ENCODE results near the gene COX7A1.
"Not testable (repeated sequence)": the region's sequence is repeated elsewhere in the genome, so short reads cannot be mapped to it uniquely, and the experiment has no call there.

Gene COX7A1

DNA sequence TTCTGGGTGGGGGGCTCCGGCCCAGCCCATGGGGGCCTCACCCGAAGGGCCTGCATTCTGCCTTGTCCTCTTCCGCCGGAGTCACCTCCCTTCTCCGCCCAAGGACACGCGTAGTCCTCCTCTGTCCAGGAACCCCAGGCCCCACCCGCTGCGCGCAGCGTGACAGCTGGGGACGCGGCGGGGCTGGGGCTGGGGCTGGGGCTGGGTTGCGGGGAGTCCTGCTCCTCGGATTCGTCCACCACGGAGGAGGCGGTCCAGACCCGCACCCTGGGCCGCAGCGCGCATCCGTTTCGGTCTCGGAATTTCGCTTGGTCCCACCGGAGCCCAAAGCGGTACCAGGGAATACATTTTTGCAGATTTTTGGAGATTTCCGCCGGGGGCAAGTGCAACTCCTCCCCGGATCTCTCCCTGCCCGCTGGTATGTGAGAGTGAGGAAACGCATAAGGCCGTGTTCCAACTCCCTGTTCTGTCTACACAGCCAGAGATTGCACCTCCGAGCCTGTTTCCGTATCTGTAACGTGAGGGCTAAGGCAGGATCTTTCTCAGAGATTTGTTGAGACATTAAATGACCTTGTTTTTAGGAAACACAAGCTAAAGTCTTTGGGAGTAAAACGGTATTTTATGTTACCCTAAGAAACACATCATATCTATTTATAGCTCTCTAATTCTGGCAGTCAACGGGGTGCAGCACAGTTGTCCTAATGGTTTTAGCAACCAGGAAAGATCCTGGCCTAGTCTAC, at the start of gene COX7A1:
COX7A1 (minus strand) TSS at position 96 of the 740 bp plus-strand sequence; CDS start at position 56, 40 bp downstream.
- TF ChIP-seq, protein P1, sequence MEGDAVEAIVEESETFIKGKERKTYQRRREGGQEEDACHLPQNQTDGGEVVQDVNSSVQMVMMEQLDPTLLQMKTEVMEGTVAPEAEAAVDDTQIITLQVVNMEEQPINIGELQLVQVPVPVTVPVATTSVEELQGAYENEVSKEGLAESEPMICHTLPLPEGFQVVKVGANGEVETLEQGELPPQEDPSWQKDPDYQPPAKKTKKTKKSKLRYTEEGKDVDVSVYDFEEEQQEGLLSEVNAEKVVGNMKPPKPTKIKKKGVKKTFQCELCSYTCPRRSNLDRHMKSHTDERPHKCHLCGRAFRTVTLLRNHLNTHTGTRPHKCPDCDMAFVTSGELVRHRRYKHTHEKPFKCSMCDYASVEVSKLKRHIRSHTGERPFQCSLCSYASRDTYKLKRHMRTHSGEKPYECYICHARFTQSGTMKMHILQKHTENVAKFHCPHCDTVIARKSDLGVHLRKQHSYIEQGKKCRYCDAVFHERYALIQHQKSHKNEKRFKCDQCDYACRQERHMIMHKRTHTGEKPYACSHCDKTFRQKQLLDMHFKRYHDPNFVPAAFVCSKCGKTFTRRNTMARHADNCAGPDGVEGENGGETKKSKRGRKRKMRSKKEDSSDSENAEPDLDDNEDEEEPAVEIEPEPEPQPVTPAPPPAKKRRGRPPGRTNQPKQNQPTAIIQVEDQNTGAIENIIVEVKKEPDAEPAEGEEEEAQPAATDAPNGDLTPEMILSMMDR (IDR thresholded peaks at IDR 0.05; ENCODE audit: control extremely low read depth, extremely low read depth, low read depth, missing control alignments), result no peak
- DNase-seq (ENCODE audit: extremely low spot score), result no peak
- ChIA-PET CTCF (interaction anchor here (1.0 to 2.3 kb wide), 4 partner anchors 12 to 25 kb away, joined by 3 to 8 read pairs (median 4); partner anchors contain the start of gene CAPNS1), POLR2A (no interaction called here)

DNA sequence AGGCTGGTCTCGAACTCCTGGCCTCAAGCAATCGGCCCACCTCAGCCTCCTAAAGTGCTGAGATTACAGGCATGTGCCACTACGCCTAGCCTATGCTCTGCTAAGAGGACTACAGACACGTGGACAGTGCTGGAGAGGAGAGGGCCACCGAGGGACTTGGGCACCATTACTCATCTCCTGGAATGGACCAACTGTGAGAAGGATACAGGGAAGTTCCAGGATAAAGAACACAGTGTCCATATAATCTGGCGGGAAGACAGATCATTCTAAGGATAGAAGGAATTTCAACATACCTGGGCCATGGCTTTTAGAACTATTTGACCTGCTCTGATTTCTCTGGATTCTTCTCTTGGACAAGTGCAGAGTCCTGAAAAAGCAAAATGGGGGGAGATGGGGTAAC, 49.4 kb upstream of the COX7A1 start:
- CTCF ChIA-PET, result interaction anchor here (1.2 kb wide), 1 partner anchor 33 kb away, joined by 3 read pairs; no protein-coding TSS in a partner anchor
- POLR2A ChIA-PET, result no interaction called here
- no peak for DNase-seq (ENCODE audit: extremely low spot score)
- TF ChIP-seq, protein P1 (IDR thresholded peaks at IDR 0.05; ENCODE audit: control extremely low read depth, extremely low read depth, low read depth, missing control alignments), result no peak

DNA sequence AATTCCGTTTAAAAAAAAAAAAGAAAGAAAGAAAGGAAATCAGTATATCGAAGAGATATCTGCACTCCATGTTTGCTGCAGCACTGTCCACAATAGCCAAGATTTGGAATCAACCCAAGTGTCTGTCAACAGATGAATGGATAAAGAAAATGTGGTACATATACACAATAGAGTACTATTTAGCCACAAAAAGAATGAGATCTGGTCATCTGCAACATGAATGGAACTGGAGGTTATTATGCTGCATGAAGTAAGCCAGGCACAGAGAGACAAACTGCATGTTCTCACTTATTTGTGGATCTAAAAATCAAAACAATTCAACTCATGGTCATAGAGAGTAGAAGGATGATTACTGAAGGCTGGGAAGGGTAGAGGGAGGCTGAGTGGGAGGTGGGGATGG, 45.9 kb upstream of the COX7A1 start:
- TF ChIP-seq, protein P1 (IDR thresholded peaks at IDR 0.05; ENCODE audit: control extremely low read depth, extremely low read depth, low read depth, missing control alignments), result no peak
- no peak for DNase-seq (ENCODE audit: extremely low spot score)
- ChIA-PET POLR2A (no interaction called here), CTCF (interaction anchor here (1.2 to 1.3 kb wide), 2 partner anchors 8 to 10 kb away, joined by 3 to 4 read pairs; no protein-coding TSS in a partner anchor)

DNA sequence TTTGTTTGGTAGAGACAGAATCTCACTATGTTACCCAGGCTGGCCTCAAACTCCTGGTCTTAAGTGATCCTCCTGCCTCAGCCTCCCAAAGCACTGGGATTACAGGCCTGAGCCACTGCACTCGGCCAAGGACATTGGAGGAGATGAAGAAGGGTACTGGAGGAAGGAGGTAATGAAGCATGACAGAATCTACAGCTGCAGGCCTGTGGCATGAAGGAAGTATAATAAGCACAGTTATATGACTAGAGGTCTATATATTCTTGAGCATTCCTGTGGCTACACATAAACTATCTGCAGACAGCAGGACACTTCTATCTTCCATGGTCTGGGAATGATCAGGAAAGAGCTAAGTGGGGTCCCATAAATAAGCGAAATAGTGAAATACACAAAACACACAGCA, 44.0 kb upstream of the COX7A1 start:
- TF ChIP-seq, protein P1 (IDR thresholded peaks at IDR 0.05; ENCODE audit: control extremely low read depth, extremely low read depth, low read depth, missing control alignments), result no peak
- ChIA-PET POLR2A (interaction anchor here (0.6 kb wide), 1 partner anchor 10 kb away, joined by 3 read pairs; no protein-coding TSS in a partner anchor), CTCF (interaction anchor here (2.4 kb wide), 1 partner anchor 8 kb away, joined by 6 read pairs; no protein-coding TSS in a partner anchor)
- no peak for DNase-seq (ENCODE audit: extremely low spot score)

DNA sequence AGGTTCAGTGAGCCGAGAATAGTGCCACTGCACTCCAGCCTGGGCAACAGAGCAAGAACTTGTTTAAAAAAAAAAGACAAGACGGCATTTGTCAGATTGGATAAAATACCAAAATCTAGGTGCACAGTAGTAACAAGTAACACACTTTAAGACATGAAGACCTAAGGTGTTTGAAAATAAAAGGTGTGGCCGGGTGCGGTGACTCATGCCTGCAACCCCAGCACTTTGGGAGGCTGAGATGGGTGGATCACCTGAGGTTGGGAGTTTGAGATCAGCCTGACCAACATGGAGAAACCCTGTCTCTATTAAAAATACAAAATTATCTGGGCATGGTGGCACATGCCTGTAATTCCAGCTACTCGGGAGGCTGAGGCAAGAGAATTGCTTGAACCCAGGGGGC, 34.5 kb upstream of the COX7A1 start:
- POLR2A ChIA-PET; DNase-seq (ENCODE audit: extremely low spot score); CTCF ChIA-PET: not testable (repeated sequence)

DNA sequence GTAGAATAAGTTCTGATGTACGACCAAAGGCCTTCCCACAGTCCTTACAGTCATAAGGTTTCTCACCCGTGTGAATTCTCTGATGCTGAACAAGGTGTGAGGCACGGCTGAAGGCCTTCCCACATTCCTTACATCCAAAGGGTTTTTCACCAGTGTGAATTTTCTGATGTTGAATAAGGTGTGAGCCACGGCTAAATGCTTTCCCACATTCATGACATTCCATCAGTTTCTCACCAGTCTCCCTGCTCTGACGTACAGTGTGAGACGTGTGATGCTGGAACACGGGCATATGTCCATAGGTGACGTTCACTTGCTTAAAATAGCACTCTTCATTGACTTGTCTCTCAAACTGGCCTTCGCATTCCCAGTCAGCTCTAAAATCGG, 31.0 kb upstream of the COX7A1 start:
- no peak for DNase-seq (ENCODE audit: extremely low spot score)
- CTCF ChIA-PET, result interaction anchor here (1.3 kb wide), 1 partner anchor 55 kb away, joined by 5 read pairs; no protein-coding TSS in a partner anchor

More for the DNA sequence above, 31.0 kb upstream of the COX7A1 start:
- POLR2A ChIA-PET, result no interaction called here
- TF ChIP-seq, protein P1 (IDR thresholded peaks at IDR 0.05; ENCODE audit: control extremely low read depth, extremely low read depth, low read depth, missing control alignments), result no peak
